Measurements from ENCODE around the gene SYT15.

Gene SYT15

DNA sequence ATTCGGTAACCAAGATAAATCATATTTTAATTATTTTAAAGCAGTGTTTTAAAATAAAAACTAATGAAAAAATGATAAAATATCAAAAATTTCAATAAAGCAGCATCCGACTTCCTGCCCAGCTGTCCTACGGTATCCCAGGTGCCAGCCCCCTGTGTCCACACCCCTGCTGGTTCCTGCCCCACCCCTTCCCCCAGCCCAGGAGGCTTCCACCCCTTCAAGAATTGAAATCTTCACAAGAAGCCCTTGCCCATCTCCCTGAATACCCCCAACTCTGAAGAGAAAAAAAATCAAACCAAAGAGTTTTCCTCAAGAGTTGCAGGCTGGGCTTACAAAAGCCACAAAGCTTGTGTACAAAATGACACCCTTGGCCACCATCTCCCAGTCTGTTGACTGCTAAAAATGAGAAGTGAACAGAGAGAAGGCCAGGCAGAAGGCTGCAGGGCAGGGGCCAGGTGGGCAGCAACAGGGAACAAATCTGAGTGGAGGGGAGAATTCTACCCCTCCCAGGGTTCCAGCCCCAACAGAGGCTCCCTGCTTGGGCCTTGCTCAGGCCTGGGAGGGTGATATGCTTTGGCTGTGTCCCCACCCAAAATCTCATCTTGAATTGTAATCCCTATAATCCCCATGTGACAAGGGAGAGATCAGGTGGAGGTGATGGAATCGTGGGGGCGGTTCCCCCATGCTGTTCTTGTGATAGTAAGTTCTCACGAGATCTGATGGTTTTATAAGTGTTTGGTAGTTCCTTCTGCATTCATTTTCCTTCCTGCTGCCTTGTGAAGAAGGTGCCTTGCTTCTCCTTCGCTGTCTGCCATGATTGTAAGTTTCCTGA, 37.0 kb upstream of the SYT15 start:
- H3K27ac Mint-ChIP-seq, result no peak overlapping the region
- peaks cover 37% of the 10 kb centered on the region for H3K27me3 Mint-ChIP-seq (ENCODE audit: low read depth)
- no peak overlapping the region for H3K4me3 Mint-ChIP-seq

DNA sequence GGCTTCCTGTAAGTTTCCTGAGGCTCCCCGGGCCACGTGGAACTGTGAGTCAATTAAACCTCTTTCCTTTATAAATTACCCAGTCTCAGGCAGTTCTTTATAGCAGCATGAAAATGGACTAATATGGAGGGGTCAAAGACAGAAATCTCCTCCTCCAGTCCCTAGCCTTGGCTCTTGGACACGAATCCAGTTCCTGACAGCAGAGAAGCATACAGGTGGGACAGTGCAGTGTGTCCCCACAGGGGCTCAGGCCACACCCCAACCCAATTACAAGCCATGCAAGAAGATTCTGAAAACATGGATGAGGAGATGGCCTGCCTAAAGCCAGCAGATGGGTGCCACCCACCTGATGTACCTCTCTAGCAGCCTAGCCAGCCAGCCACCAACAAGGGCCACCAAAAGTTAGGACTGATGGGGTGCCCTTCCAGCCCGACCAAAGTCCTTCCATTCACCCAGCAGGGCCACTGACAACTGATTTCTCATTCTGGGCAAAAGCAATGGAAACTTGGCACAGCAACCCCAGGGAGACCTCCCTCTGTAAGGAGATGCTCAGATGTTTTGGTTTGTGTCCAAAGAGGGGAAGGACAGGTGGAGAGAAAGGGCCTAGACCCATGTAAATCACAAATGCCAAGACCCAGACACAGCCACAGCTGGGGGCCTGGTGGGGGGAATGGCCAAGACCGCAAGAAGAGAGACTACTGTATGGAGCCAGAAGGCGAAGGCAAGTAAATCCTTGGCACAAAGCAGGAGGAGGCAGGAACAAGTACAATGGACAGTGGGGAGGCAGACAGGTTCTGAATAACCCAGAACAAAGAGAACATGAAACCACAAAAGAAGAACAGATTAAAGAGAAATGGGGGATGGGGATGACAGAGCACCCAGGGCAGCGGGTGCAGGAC, 36.1 kb upstream of the SYT15 start:
- H3K27me3 Mint-ChIP-seq (ENCODE audit: low read depth), result peaks cover 33% of the 10 kb centered on the region
- H3K36me3 Mint-ChIP-seq (ENCODE audit: low read depth), result no peaks in the 10 kb centered on the region
- no peak overlapping the region for H3K27ac Mint-ChIP-seq
- H3K9me3 Mint-ChIP-seq, result no peaks in the 10 kb centered on the region
- H3K4me3 Mint-ChIP-seq, result no peak overlapping the region
- no peaks in the 10 kb centered on the region for H3K4me1 Mint-ChIP-seq (ENCODE audit: low read depth)

More for the DNA sequence above, 37.0 kb upstream of the SYT15 start:
- Mint-ChIP-seq H3K36me3 (ENCODE audit: low read depth) (no peaks in the 10 kb centered on the region), H3K9me3 (no peaks in the 10 kb centered on the region), H3K4me1 (ENCODE audit: low read depth) (no peaks in the 10 kb centered on the region)

DNA sequence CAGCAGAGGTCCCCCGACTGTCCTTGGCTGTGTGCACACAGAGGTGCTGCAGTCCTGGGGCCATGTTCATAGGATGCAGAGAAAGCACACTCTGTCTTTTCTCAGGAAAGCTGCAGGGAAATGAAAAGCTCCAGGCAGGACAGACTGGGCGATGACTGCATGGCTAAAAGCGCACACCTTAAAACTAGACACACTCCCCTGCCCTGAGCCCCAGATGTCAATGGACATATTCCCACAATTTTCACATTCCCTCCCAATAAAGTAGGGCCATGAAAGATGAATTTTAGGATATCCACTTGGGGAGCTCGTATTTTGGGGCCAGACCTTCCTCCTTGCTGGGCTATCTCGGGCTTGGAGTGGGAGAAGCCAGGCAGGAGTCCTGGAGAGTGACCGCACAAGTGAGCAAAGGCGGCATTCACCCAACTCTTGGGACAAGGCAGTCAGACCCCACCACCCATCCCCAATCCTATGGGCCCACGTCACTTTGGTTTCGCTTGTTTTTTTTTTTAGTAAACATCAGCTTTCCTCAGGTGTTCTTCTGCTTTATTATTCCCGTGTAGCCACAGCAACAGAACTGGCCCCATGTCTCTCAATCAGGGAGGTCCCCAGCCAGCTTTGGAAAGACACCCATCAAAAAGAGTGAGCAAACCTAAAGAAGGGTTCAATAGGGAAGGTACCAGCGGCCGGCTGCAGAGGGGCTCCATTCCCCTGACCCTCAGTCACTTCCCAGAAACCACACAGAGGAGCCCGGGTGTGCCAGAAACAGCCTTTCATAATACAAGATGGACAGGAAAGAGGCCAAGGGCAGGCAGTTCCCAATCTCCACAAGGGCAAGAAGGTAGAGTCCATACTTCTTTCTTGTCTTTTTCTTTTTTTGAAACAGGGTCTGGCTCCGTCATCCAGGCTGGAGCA, 35.2 kb upstream of the SYT15 start:
- no peaks in the 10 kb centered on the region for H3K36me3 Mint-ChIP-seq (ENCODE audit: low read depth)
- no peak overlapping the region for H3K27ac Mint-ChIP-seq
- no peaks in the 10 kb centered on the region for H3K4me1 Mint-ChIP-seq (ENCODE audit: low read depth)
- H3K4me3 Mint-ChIP-seq, result no peak overlapping the region
- H3K9me3 Mint-ChIP-seq, result no peaks in the 10 kb centered on the region
- peaks cover 28% of the 10 kb centered on the region for H3K27me3 Mint-ChIP-seq (ENCODE audit: low read depth)

DNA sequence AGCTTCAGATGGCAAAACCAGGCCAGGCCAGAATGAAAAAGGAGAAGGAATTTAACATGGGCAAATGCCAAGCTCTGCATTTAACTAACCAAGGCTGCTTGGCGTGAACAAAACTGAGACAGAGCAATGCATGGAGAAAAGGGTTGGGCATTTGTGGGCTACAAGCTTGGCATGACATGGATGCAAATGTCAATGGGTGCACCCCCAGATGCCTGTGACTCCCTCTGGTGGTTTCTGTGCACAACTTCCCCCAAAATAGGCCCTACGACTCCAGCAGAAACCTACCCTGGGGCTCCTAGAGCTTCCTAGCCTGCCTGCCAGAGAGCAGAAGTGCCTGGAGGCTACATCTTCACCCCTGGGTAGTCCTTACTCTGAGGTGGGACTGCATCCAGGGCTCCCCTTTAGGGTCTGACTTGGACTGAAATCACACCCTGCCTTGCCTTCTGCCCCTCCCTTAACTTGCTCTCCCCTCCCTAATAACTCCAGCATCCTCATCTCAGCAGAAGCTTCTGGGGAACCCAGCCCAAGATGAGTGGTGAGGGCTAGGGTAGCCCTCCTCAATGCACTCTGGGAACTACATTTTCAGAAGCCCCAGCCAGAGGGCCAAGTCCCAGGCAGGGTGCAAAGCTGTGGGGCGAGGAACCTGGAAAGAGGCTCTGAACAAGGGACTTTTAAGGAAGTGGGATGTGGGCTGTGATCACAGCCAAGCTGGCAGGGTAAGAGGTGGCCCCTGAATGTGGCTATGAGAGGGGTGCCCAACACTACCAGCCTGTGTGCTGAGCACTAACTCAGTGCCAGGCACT, 33.7 kb upstream of the SYT15 start:
- Mint-ChIP-seq H3K4me3 (no peak overlapping the region), H3K27ac (no peak overlapping the region), H3K36me3 (ENCODE audit: low read depth) (no peaks in the 10 kb centered on the region), H3K4me1 (ENCODE audit: low read depth) (no peaks in the 10 kb centered on the region), H3K9me3 (no peaks in the 10 kb centered on the region), H3K27me3 (ENCODE audit: low read depth) (peaks cover 17% of the 10 kb centered on the region)

DNA sequence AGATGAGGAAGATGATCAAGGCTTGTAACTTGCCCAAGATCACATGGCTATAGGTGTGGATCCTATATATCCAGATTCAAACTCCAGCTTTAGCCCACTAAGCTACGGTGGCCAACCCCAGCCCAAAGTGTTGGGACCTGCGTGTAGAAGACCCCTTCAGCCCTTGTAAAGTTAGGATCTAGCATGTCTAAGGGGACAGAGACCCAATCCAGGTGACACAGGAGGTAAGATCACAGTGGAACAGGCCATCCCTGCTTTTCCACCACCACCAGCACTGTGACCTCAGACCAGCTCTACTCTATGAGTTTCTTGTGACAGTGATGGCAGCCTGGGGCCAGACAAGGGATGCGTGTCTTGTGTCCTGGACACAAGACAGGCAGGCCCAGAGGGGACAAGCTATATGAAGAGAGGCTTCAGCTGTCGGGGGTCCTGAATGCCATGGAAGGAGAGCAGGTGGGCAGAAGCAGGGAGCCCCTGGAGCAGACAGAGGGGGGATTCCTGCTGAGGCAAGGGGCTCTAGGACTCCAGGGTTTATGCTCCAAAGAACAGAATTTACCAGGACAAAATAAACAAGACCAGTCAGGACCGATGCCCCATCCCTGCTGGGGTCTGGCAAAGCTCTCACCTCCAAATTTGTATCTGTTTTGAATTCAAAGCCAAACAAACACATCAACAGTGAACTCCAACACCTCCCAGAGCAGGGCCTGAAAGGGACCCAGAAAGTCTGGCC, 32.9 kb upstream of the SYT15 start:
- Mint-ChIP-seq H3K9me3 (no peaks in the 10 kb centered on the region), H3K27ac (no peak overlapping the region), H3K36me3 (ENCODE audit: low read depth) (no peaks in the 10 kb centered on the region), H3K4me3 (no peak overlapping the region), H3K27me3 (ENCODE audit: low read depth) (peaks cover 9% of the 10 kb centered on the region), H3K4me1 (ENCODE audit: low read depth) (no peaks in the 10 kb centered on the region)

DNA sequence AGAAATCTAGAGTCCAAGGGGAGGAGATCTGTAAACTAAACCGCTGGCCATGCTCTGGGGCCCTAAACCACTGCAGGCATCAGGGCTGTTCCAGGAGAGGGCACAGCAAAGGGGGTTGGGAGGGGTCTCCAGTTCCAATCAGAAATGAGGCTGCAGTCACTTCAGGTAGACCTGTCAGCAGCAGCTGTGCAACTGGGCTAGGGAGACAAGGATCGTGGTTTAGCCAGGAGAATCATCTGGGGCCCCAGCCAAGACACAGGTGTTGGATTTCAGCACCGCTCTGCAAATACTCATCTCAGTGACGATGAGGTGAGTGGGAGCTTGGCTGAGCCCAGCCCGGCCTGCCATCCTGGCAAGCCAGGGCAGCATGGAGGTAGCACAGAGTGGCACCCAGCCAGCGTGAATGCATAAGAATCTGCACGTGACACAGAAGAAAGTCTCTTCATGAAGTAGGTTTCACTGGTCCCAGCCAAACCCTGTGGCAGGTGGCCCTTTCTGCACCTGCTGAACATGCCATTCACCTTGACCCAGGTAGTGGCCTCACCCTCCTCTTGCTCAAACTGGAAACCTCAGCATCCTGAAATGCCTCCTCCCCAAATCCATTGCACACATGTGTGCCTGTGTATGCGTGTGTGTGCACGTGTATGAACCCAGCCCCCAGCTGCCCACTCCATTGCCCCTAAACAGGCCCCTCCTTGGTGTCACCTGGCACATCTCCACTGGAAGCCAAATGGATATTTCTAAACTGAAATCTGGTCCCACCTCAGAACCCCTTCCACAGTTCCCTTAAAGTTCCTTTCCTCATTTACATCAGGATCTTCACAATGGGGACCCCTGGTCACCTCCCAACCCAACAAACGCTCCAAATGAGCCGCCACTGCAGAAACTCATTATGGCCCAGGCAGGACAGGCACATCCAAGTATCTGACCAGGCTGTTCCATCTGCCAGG, 32.1 kb upstream of the SYT15 start:
- H3K4me3 Mint-ChIP-seq, result no peak overlapping the region
- H3K27me3 Mint-ChIP-seq (ENCODE audit: low read depth), result peaks cover 8% of the 10 kb centered on the region
- H3K27ac Mint-ChIP-seq, result no peak overlapping the region
- H3K9me3 Mint-ChIP-seq, result no peaks in the 10 kb centered on the region
- no peaks in the 10 kb centered on the region for H3K36me3 Mint-ChIP-seq (ENCODE audit: low read depth)
- H3K4me1 Mint-ChIP-seq (ENCODE audit: low read depth), result no peaks in the 10 kb centered on the region

DNA sequence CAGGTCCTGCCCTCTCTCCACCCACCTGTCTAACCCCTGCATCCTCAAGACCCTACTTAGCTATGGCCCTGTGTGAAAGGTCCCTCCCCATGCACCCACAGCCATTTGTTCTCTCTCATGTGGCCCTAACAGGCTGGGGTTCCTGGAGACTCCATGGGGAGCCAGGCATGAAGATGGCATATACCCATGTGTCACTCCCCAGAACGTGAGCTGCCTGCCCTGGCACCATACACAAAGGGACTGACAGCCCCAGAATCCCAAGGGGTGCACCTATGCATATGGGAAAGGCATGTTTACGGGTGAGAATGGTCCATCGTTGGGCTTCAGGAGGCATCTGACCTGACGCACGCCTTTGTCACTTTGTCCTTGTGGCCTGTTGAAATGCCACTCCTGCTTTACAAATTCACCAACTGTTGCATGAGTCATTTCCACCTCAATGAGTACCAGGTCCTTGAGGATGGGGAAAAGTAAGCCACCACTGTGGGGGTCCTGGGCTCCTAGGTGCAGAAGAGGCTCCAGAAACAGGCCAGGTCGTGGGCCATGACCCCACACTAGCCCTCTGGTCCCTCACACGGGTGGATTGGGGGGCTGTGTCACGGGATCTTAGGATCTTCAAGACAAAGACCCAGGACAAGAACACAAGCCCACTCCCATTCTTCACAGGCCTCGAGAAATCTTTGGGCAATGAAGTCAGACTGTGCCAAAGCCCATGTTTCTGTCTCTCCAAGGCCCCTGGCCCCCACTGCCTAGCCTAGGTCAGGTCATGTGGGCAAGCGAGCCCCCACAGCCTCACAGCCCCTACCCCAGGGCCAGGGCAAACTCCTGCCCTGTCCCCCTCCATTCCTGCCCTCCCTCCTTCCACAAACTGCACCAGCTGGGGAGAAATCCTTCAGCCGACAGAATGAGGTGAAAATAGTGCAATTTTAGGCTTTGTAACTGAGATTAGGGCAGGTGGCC, 31.1 kb upstream of the SYT15 start:
- Mint-ChIP-seq H3K27ac (no peak overlapping the region), H3K4me1 (ENCODE audit: low read depth) (no peaks in the 10 kb centered on the region), H3K36me3 (ENCODE audit: low read depth) (no peaks in the 10 kb centered on the region), H3K4me3 (no peak overlapping the region), H3K9me3 (no peaks in the 10 kb centered on the region), H3K27me3 (ENCODE audit: low read depth) (no peaks in the 10 kb centered on the region)

DNA sequence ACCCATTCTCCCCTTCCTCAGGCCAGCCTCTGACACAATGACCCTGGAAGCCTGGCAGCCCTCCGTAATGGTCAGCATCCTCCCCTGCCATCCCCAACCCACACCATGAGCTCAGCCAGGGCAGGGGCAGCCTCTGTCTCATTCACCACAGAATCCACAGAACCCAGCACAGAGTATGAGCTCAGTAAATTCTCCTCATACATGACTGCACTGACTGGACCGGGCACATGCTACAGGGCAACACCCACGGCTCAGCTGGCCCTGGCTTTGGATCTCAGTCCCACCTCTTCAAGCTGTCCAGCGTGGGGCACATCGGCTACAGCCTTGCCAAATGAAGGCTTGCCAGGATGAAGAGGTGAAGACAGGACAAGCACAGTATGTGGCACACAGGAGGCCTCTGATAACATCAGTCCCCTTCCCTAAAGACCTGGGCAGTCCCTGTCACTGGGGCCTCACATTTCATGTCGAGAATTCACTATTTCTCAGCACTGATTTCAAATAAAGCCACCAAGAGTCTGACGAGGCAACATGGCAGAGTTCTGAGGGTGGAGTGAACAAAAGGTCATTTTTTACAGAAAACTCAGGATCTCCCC, 30.3 kb upstream of the SYT15 start:
- H3K27me3 Mint-ChIP-seq (ENCODE audit: low read depth), result no peaks in the 10 kb centered on the region
- no peaks in the 10 kb centered on the region for H3K9me3 Mint-ChIP-seq
- H3K4me3 Mint-ChIP-seq, result no peak overlapping the region
- H3K36me3 Mint-ChIP-seq (ENCODE audit: low read depth), result no peaks in the 10 kb centered on the region
- H3K4me1 Mint-ChIP-seq (ENCODE audit: low read depth), result no peaks in the 10 kb centered on the region
- no peak overlapping the region for H3K27ac Mint-ChIP-seq

DNA sequence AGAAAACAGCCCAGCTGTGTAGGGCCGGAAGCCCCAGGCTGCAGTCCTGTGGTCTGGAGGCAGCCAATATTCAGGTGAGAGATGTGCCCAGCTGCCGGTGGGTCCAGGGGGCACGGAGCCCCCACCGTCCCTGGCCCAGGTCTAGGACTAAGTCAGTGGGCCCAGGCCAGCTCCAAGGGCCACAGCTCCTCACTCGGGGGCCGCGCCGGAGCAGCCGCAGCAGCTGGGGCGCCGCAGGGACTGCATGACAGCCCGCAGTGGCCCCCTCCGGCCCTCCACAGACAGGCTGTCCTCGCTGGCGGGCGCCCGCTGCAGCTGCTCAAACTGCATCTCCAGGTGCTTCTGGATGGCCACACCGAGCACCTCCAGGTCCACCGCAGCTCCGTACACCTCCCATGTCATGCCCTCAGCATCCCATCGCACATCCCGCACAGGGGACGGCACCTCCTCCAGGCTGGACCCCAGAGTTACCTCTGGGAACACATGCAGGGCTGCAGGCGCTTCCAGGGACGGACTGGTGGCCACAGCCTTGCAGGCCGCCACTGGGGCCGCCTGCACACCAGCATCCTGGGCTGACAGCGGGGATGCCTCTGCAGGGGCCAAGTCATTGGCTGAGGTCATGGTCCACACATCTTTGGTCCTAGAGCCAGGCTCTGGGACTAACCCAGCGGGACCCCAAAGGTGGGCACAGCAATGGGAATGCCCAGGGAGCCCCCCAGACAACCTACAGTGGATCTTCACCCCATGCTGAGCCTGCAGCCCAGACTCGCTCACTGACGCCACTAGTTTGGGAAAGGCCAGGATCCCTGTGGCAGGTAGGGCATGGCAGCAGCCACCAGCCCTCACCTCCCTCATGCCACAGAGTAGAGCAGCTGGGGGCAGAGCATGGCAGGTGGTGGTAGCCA, 29.5 kb upstream of the SYT15 start:
- Mint-ChIP-seq H3K27ac (no peak overlapping the region), H3K4me3 (no peak overlapping the region), H3K4me1 (ENCODE audit: low read depth) (no peaks in the 10 kb centered on the region), H3K9me3 (no peaks in the 10 kb centered on the region), H3K36me3 (ENCODE audit: low read depth) (no peaks in the 10 kb centered on the region), H3K27me3 (ENCODE audit: low read depth) (no peaks in the 10 kb centered on the region)

DNA sequence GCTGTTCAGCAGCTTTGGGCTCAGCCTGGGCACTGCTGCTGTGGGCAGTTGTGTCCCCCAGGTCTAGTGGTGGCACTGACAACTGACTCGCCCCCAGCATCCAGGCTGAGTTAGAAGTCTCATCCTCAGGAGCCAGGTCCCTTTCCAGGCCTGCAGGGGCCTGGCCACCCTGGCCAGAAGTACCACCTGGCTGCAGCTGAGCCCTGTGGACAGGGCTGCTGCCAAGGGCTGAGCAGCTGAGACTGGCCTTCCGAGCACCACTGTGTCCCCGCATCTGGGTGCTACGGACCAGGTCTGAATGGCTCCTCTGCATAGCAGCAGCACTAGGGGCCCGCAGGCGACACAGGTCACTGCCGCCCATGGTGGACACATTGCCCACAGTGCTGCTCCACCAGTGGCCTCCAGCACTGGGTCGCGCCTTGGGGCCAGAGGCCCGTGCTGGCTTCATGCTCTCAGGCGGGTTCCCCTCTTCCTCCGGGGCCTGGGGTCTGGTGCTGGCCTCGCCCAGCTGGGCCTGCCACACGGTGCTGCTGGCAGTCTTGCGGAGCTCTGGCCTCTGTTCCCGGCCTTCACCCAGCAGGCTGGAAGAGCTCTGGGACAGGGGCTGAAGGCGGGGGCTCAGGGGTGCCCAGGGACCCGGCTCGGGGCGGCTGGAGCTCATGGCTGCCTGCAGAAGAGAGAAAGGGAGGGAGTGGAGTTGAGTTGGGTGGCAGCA, 28.7 kb upstream of the SYT15 start:
- Mint-ChIP-seq H3K9me3 (no peaks in the 10 kb centered on the region), H3K27me3 (ENCODE audit: low read depth) (no peaks in the 10 kb centered on the region), H3K27ac (no peak overlapping the region), H3K36me3 (ENCODE audit: low read depth) (no peaks in the 10 kb centered on the region), H3K4me3 (no peak overlapping the region), H3K4me1 (ENCODE audit: low read depth) (no peaks in the 10 kb centered on the region)
